GM19463 (cell line): ENCODE results near the gene RASGRF2.

Experiments
- ATAC-seq: cut with Tn5 transposase; IDR thresholded peaks from one replicate; pipeline ENCODE4 v1.9.1; 2021; ENCODE audit warnings: mild to moderate bottlenecking, moderate library complexity; ENCODE audit not compliant: unreplicated experiment

The RASGRF2 gene

DNA sequence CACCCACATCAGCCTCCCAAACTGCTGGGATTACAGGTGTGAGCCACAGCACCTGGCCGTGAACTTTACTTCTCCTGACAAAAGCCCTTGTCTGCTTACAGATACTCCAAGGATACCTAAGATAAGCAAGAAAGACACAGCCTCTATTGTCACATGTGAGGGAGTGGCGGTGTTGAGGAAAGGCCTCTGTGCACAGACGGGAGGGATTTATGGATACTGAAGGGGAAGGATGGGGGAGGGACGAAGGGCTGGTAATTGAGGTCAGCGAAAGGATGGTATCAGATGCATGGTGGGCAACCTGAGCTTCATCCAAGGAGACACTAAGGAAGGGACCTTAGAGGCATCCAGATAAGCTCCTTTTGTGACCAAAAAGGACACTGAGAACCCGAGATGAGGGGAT, 206.3 kb downstream of the RASGRF2 start:
- ATAC-seq: no peak

DNA sequence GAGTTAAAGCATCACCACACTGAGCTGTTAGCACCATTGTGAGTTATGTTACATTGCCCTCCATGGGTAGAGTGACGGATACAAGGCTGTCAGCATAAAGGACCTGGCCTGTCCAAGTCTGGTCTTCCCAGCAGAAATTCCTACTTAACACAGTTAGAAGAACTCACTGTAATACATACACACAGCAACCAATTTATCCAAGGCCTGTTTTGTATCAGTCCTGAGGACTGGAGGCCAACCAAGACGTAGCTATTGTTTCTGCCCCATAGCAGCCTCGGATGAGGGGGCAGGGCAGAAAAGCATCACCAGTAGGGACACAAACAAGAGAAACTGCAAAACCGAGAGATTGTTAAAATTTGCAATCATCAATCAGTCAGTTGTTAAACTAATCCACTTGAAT, 206.9 kb downstream of the RASGRF2 start:
- ATAC-seq: no peak

DNA sequence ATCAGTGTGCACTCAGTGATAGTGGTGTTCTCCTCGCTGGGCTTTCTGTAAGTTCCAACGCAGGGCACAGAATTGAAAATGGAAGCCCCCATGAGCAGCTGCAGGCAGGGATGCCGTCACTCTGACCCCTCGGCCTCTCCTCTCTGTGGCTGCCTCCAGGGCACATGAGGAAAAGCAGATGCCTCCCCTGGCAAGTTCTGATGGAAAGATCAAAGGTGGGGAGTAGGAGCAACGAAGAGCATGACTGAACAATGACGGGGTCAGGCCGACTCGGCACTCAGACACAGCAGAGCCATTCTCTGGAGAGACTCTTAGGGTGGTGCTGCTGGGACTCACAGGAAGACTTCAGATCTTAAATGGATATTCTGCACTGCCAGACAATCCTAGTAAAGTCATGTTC, 207.4 kb downstream of the RASGRF2 start:
- ATAC-seq: no peak

DNA sequence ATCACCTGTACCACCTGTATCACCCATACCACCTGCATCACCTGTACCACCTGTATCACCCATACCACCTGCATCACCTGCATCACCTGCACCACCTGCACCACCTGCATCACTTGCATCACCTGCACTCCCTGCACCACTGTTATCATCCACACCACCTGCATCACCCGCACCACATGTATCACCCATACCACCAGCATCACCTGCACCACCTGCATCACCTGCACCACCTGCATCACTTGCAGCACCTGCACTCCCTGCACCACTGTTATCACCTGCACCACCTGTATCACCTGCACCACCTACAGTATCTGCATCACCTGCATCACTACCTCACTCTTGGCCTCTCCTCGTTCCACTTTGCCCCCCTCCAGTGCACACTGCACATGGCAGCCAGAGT, 209.8 kb downstream of the RASGRF2 start:
- ATAC-seq: no peak

DNA sequence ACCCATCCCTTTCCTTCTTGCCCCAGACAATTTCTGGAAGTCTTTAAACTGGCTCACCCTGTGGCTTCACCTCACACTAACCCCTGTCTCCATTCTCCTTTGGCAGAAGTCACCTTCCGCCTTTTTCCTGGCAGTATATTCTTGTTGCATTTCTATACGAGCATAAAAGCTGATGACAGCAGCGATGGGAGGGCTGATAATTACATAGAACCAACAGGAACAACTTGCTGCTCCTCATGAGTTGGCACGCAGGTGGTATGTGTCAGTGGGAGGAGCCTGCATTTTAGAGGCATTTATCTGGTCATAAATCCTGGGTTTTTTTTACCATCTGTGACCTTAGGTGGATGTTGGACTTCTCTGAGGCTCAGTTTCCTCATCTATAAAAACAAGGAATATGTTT, 211.6 kb downstream of the RASGRF2 start:
- no peak for ATAC-seq

DNA sequence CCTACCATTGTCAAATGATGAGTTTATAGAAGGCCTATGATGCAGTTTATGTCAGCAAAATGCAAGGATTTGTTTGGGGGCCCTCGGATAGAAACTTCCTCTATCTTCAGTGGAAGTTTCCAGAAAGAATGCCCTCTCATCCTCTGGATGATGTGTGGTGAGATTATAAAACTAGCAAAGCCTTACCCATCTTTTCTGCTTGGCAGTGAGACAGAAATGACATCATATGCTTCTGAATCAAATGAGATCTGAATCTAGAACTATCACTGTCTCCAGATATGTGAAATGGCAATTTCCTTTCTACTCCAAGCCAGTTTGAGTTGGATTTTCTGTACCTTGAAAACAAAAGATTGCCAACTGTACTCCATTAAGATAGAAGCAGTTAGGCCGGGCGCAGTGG, 212.5 kb downstream of the RASGRF2 start:
- ATAC-seq: no peak

DNA sequence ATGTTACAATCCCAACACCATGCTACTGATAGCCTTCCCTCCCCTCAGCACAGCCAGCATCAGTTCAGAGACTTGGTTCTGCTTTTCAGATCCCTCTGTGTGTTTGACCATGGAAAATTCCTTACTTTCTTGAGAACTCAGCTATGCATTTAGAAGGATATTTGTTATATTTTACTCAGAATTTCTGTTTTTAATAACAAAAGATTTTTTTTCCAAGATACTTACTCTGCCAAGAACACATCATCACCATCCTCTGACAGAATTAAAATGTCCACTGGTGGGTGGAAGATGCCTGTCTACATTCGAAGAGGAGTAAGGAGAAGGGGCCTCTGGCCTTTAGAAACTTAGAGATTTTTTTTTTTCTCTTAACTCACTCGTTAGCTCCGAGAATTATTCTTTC, 216.9 kb downstream of the RASGRF2 start:
- no peak for ATAC-seq

DNA sequence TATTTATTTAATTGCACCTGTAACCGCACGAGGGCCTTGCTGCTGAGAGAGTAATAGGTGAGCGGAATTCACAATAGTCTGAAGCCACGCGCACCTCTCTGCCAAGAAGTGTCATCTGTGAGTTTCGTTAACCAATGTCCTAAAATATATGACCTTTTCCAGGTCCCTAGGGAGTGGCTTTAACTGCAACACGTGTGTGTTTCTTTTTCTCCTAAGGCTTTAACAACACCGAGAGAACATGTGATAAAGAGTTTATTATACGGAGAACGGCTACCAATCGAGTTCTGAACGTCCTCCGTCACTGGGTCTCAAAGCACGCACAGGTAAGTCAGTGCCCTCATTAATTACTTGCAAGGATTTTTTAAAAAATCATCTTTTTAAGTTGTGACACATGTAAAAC, 219.8 kb downstream of the RASGRF2 start:
- no peak for ATAC-seq

DNA sequence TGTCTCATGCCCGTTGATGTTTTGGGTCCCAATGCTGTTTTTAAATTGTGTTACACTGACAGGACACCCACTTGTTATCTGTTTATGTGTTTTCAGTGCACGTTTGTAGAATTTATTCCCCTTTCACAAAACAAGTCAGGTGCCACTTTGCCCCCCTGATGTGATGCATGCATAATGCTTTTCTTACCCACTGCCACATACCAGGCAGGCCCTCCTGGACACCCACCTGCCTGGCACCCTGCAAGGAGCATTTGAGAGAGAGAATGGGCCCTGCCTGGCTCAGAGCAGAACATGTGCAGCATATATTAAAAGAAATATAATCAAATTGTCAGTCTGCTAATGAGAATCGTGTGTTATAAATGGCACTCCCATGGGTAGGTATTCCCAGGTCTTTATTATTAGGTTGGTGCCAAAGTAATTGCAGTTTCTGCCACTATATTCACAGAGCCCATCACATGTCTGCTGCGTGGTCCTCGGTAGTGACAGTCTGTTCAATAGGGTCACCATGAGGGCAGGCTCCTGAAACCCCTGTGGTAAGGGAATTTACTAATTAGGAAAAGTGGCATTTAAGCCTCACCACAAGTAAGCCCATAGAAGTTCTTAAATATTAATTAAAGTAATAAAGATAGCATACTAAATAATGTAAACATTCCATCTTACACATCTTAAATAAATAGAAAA, 220.8 kb downstream of the RASGRF2 start:
- ATAC-seq: no peak

DNA sequence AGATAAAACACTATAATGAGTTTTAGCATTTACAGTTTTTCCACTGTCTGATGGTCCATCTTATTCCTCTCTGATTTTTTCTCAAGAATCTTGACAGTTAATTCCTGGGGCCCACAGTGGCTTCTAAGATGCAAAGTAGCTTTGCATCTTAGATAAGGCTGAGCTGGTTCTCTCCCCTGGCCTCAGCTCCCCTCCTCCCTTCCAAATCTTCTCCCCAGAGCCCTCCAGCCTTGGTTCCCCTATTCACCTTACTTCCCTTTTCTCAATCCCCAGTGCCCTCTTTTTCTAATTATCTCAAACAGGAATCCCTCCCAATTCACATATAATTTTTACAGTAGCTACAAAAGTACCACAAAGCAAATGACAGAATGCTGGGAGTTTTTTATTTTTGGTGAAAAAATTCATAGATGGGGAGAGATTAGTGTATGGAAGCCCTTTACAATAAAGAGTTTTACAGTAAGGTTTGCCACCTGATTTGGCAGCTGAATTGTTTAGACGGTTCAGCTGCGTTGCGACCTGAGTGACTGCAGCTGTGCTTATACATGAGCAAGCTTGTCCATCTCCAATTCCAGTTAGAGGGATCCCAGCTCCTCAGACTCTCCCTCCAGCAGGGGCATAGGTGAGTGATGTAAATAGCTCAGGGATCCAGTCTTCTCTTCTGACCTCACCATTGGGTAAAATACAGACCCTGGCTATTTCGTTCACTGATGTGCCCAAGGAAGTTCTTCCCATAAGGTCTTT, 221.6 kb downstream of the RASGRF2 start:
- no peak for ATAC-seq

DNA sequence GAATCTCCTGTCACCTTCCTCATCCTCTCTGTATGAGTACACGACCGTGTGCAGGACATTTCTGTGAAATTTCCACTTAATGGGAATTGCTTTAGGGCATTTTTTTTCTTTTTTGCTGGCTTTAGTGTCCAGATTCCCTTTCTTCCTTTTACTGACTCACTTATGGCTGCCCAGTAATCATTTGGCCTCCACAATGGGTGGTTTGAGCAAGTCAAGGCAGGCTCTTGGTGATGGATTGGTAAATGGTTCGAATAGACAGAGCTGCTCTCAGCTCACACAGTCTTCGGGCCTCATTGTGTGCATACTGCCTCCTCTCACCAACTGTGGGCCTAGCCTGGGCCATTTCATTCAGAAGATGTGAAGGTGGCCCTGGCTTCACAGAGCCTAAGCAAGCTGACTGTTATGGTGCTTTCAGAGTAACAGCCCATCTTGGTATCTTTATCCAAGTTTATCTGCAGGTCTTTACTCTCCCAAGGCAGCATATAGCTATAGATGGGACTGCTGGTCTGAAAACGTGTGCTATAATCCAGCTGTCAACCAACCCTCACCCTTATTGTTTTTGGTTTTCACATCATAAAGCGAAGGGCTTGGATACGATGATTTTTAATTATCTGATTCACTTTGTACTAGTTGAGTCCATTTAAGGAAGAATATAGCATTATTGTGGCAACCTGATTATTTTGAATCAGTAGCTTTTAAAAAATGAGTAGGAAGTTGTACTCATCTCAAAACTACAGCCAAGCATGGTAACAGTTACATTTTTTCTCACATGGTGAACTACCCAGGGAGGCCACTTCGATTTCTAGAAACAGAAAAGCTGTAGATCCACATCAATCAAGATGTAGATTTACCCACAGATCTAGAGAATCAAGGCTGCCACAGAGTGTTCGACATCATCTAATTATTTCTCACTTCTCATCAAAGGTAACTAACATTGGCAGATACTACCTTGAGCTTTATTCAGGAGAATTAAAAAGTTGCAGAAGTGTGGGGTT, 222.5 kb downstream of the RASGRF2 start:
- peak; percentile 46 for ATAC-seq

DNA sequence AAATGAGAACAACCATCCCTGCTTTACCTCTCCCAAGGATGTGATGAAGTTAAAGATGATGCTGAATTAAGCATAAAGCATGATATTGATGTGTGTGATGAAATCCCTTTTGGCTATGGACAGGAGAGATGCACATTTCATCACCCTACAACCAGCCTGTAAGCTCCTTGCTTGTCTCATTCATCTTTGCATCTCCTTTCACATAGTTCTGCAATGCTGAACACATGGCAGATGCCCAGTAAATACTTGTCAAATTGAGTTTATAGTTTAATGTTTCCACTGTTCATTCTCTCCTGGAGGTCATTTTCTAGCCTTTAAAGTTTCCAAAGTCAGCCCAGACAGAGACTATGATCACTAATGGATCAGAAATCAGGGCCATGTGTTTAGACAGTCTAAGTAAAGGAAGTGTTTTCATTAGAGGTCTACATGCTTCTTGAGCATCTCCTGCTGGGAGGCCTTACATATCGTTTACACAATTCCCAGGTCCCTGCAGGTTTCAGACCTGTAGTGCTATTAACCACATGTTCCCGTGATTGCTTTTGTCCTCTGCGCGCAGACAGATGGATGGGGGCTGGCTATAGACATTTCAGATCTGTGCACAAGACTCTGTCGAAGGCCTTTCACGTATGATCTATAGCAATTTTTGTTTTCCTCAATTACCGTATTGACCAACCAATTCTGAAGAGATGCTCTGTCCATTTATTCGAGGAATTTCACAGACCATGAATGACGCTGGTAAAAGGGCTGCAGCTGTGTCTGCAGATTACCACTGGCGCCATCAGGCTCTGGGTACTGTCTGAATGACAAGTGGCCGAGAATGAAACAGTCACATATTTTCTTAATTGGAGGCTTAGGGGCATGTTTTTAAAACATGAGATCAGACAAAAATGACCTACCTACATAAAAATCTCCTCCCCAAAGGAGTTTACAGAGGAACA, 223.9 kb downstream of the RASGRF2 start:
- no peak for ATAC-seq

DNA sequence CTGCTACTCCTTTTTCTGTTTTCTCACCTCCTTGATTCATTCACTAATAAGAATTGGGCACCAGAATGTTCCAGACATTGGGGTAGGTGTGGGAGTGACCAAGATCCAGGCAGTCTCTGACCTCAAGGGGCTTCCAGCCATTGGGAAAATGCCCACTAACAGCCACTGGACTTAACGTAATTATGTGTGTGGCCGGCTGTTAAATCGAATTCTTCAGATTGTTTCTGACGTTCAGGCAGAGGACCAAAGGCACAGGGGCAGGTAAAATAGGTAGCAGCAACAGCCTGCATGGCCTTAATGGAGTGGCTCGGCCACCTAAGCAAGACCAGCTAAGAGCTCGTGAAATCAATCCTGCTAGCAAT, 224.6 kb downstream of the RASGRF2 start:
- no peak for ATAC-seq

DNA sequence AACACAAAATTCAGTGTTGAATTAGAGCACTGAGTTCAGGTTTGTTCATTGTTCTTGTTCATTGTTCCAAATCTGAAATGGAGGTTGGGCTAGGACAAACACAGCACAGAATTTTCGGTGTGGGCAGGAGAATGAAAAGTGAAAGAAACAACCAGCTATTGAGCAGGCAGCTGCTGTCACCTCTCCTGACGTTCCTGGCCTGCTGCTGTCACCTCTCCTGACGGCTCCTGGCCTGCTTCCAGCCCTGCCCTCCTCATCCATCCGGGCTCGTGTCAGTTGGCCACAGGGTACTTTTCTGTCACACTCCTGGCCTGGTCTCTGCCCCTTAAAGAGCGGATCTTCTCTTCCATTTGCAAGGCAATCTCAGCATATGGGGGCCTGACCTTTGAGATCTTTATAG, 227.7 kb downstream of the RASGRF2 start:
- peak; percentile 60 for ATAC-seq

DNA sequence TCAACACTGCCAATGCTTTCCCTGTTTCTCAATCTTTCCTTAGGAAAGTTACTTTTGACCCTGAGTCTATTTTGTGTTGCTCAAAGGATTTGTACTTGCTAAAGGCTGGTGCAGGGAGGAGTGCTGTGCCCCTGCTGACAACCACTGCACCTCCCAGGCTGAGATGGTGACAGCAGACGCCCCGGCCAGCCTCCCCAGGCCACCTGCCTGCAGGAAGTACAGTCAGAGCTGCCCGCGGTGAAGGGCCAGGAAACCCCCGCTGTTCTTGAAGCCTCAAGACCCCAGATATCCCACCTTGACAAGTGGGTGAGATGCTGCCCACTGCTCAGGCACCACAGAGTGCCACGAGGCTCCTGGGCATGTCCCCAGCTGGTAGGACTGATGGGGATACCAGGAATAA, 228.8 kb downstream of the RASGRF2 start:
- no peak for ATAC-seq

DNA sequence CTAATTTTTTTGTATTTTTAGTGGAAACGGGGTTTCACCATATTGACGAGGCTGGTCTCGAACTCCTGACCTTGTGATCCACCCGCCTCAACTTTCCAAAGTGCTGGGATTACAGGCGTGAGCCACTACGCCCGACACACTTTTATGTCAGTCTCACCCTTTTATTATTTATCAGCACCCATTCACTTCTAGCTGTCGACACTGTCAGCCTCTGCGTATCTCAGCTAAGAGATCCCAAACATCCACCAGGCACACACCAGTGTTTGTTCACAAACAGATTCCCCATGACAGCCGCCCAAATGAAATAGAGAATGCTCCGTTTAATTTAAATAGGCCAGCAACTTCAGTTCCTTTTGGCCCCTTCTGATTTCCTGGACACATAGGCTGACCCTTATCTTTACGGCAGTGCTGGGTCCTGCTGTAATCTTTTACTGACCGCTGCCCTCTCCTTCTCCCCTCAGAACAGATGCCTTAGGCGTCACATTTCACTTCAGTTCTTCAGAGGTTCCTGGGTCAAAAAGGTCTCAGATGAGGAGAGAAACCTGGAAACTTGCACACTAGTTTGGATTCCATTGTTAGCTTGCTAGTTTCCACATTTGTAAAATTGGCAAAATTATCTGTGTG, 229.8 kb downstream of the RASGRF2 start:
- no peak for ATAC-seq

DNA sequence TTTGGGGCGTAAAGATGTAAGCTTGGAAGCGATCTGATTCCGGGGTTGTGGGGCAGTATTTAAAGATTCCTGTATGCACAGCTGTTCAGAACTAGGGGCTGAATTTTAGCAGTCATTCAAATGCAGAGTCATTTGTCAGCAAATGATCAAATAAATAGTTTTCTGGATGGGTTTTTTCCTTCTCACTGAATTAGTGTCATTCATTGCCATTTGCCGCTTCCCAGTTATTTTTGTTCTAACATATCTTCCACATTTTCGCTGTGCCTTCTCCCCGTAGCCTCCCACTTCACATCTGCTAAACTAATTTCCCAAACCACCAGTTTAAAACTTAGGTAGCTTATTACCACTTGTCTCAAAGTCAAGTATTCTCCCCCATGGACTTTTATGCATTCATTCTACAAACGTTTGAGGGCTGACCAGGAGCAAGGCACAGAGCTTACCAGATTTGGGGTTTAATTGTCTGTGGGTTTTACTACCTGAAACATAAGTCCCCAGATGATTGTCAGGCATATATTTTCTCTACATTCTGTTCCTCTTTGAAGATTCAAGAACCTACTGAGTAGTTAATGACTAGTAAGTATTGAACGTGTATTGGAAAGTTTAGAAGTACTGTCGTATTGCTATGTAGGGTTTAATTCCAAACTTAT, 231.7 kb downstream of the RASGRF2 start:
- ATAC-seq: no peak

DNA sequence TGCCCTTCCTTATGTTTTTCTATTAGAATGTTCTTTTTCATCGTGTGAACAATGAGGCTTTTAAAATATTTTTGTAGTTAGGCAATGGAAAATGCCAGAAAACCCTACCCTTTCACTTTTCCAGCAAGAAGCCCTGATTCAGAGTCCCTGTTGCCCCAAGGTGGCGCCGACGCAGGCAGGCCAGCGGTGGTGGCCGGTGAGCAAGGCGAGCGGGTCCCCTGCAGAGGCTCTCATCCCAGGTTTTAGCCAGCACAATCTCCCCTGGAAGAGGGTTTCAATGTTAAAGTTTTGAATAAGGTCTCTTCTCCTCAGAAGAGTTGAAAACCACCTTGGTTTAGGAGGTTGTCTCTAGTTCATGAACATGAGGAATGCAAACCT, 232.2 kb downstream of the RASGRF2 start:
- ATAC-seq: no peak

DNA sequence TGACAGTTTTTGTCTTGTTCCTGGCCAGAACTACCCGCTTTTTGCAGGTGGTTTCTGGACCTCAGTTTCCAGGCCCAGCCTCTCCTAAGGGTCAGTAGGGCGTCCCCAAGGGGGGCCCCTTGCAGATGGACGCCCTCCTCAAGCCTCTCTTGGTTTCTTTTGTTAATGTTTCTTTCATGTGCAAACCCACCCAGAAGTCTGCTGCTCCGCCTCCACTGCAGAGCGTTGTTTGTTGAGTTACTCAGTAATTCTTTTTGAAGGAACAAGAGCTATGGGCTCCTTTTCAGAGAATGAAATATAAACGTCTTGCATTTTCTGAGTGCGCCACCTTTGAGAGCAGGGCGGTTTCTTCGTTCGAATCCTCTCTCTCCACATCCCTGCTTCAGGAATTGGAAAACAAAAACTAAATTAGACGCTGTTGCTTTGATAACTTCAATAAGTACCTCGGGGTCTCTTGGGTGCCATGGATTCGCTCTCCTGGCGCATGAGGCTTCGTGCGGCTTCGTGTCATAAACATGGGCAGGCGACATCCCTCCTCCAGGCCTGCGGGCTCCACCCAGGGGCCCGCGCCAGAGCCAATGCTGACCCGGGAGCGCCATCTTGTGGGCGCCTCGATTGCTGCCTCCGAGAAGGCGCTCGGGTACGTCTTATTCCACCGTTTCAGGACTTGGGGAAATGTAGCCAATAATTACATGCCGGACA, 234.6 kb downstream of the RASGRF2 start:
- ATAC-seq: peak; percentile 98
